Bronchial epithelial cell (primary cell): ENCODE measurements around the gene LDLRAP1. TPM values are rescaled to one million over a fixed set of nuclear protein-coding genes. Genes with fewer than 3 reads are reported as not detected.
"Not testable (repeated sequence)": the region's sequence is repeated elsewhere in the genome, so short reads cannot be mapped to it uniquely, and the experiment has no call there.

Source experiments
- DNase-seq: peaks from one replicate; pipeline ENCODE4 v3.0.0-alpha.2; 2010; ENCODE audit warnings: low read depth
- FAIRE-seq: peaks from 2 replicates; lab custom pipeline; 2011; peaks lifted over from hg19 to GRCh38; lab: Jason Lieb, UNC
- H3K27me3 ChIP-seq: 2 replicates; pipeline ENCODE4 v1.5.1; 2011; ENCODE audit warnings: low read length; ENCODE audit not compliant: control insufficient read depth, insufficient read depth
- H3K36me3 ChIP-seq: 2 replicates; pipeline ENCODE4 v1.5.1; 2011; ENCODE audit warnings: low read length; ENCODE audit not compliant: control insufficient read depth, insufficient read depth
- H3K4me3 ChIP-seq: 2 replicates; pipeline ENCODE4 v1.5.1; 2011; ENCODE audit warnings: mild to moderate bottlenecking, low read depth, low read length, control low read depth
- total RNA-seq: library from RNA; depleted of rRNA; stranded (reverse); fragments of >200 nt; gene quantifications from 2 replicates; pipeline ENCODE4 v1.2.1, GENCODE V29; 2014
- TF ChIP-seq, protein P1 (sequence below): IDR thresholded peaks from 2 replicates; pipeline ENCODE4 v1.5.1; 2011; ENCODE audit warnings: mild to moderate bottlenecking, moderate library complexity, low read length, control low read depth, inconsistent platforms; ENCODE audit not compliant: insufficient read depth, severe bottlenecking

The LDLRAP1 gene
- total RNA-seq, 1 donor from 2014 or later = 17.1 TPM

DNA sequence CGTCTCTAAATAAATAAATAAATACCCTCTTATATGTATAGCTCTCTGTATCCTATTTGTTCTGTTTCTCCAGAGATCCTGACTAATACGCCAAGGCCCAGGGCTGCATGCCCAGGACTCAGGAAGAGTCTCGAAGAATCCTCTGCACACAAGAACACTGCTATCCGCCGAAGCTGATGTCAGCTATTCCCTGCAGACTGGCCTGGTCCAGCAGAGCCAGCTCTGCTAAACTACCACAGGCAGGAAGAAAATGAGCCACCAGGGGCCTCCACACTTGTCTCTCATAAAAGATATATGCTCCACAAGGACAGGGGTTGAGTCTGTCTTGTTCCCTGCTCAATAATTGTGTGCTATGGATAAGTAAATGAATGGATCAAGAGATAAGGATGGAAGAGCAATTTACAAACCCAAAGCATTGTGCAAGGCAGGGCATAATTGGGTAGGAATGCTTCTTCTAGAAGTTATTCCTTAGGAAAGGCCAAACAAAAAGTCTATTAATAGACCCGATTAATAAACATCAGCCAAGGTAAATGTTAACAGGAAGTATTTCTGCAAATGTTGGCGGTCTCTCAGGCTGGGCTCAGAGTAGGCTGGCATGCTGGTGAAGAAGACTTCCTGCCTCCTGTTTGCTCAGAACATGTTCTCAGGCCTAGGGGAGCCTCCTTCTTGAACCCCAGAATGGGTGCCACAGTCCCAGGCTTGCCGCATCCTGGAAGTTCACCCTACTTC is 46.9 kb downstream of the LDLRAP1 start:
- H3K27me3 ChIP-seq = no peaks in the 10 kb centered on the region
- TF ChIP-seq, protein P1, sequence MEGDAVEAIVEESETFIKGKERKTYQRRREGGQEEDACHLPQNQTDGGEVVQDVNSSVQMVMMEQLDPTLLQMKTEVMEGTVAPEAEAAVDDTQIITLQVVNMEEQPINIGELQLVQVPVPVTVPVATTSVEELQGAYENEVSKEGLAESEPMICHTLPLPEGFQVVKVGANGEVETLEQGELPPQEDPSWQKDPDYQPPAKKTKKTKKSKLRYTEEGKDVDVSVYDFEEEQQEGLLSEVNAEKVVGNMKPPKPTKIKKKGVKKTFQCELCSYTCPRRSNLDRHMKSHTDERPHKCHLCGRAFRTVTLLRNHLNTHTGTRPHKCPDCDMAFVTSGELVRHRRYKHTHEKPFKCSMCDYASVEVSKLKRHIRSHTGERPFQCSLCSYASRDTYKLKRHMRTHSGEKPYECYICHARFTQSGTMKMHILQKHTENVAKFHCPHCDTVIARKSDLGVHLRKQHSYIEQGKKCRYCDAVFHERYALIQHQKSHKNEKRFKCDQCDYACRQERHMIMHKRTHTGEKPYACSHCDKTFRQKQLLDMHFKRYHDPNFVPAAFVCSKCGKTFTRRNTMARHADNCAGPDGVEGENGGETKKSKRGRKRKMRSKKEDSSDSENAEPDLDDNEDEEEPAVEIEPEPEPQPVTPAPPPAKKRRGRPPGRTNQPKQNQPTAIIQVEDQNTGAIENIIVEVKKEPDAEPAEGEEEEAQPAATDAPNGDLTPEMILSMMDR = no peak
- FAIRE-seq (no peak), DNase-seq (no peak)
- H3K4me3 ChIP-seq = no peak overlapping the region
- no peaks in the 10 kb centered on the region for H3K36me3 ChIP-seq

DNA sequence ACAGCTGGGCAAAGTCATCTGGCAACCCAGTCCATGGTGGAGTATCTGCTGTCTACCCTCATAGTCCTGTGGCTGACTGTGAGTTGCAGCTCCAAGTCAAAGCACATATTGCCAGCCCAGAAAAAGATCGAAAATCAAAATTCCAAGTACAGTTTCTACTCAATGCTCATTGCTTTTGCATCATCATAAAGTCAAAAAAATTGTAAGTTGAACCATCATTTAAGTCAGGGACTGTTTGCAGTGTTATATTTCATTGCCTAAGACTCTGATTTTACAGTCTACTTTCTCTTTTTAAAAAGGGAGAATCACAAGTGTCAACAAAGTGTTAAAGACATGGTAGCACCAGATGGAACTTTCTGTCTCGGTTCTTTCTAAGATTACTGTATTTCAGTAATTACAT is 50.5 kb downstream of the LDLRAP1 start:
- TF ChIP-seq, protein P1 = no peak
- Histone ChIP-seq H3K4me3 (no peak overlapping the region), H3K27me3 (no peaks in the 10 kb centered on the region), H3K36me3 (no peaks in the 10 kb centered on the region)
- DNase-seq (no peak), FAIRE-seq (no peak)

DNA sequence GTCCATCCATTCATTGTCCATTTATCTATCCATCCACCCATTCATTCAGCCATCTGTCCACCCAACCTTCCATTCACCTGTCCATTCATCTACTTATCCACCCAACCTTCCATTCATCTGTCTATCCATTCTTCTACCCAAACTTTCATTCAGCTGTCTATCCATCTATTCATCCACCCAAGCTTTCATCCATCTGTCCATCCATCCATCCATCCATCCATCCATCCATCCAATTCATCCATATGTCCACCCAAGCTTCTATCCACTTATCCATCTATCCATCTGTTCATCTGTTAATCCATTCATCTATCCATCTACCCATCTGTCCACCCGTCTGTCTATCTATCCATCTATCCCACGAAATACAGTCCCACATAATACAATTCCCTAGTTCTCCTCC is 51.6 kb downstream of the LDLRAP1 start:
- FAIRE-seq (no peak), DNase-seq (no peak)
- no peak overlapping the region for H3K4me3 ChIP-seq
- no peaks in the 10 kb centered on the region for H3K36me3 ChIP-seq
- TF ChIP-seq, protein P1 = no peak
- H3K27me3 ChIP-seq = no peaks in the 10 kb centered on the region

DNA sequence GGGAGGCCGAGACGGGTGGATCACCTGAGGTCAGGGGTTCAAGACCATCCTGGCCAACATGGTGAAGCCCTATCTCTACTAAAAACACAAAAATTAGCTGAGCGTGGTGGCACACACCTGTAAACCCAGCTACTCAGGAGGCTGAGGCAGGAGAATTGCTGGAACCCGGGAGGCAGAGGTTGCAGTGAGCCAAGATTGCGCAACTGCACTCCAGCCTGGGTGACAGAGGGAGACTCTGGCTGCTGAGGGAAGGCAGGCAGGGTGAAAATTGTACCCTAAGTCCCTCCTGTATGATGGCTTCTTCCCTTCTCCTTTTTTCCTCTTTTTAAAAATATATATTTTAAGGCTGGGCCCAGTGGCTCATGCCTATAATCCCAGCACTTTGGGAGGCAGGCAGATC is 53.2 kb downstream of the LDLRAP1 start:
- not testable (repeated sequence) for H3K27me3 ChIP-seq, H3K36me3 ChIP-seq, DNase-seq, FAIRE-seq, H3K4me3 ChIP-seq

DNA sequence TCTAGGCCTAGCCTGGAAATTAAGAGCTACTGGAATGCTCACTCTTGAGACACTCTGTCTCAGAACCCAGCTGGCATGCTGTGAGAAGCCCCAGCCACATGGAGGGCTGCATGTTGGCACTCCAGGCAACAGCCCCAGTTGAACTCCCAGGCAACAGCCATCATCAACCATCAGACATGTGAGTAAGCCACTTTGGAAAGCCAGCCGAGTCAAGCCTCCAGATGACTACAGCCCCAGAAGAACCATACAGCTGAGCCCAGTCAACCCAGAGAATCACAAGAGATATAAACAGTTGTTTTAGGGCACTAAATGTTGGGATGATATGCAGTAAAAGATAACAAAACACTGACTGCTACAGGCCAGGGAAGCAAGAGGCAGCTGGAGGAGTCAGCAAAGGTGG is 55.5 kb downstream of the LDLRAP1 start:
- Histone ChIP-seq H3K27me3 (peaks cover 3% of the 10 kb centered on the region), H3K4me3 (no peak overlapping the region), H3K36me3 (no peaks in the 10 kb centered on the region)
- TF ChIP-seq, protein P1 = no peak
- DNase-seq (no peak), FAIRE-seq (no peak)

DNA sequence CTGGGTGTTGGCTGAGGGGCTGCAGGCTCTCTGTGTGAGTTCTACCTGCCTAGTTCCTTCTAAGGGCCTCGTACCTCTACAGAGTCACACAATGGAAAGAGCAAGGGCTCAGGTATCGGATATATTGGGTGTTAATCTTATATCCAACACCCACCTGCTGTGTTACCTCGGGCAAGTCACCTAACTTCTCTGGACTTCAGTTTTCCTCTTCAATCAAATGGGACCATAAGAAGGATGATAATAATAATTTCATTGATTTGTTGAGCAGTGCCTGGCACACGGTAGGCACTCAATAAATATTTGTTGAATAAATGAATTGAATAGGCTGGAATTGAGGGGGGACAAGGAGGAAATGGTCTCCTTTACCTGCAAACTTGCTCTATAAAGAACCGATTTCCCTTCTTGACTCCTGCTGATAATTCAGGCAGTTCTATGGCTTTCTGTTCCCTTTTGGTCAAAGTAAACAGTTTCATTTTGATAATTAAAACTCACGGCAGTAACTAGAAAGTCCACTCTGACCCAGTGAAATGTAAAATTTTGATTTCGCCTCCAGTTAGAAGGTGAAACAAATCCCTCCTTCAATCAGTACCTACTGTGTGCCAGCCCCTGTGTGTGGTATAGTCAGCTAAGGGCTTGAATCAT is 56.7 kb downstream of the LDLRAP1 start:
- Histone ChIP-seq H3K36me3 (no peaks in the 10 kb centered on the region), H3K4me3 (no peak overlapping the region), H3K27me3 (peaks cover 3% of the 10 kb centered on the region)
- DNase-seq (no peak), FAIRE-seq (no peak)
- TF ChIP-seq, protein P1 = no peak

DNA sequence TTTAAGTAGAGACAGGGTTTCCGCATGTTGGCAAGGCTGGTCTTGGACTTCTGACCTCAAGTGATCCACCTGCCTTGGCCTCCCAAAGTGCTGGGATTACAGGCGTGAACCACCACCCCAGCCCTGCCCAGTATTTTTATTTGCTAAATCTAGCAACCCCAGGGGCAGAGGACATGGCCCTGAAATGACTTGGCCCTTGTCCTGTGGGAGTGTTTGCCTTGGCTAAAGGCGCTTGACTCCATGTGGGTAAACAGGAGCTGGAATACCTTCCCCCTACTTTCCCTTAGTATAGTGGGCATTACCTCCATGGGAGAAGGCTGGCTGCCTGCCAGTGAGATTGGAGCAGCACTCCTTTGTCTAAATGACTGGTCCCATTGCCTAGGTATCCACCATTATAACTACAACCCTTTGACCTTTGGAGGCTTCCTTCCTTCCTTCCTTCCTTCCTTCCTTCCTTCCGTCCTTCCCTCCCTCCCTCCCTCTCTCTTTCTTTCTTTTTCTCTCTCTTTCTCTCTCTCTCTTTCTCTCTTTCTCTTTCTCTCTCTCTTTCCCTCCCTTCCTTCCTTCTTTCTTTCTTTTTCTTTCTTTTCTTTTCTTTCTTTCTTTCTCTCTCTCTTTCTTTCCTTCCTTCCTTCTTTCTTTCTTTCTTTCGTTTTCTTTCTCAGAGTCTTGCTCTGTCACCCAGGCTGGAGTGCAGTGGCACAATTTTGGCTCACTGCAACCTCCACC is 57.7 kb downstream of the LDLRAP1 start:
- not testable (repeated sequence) for FAIRE-seq, DNase-seq, H3K36me3 ChIP-seq, H3K4me3 ChIP-seq, H3K27me3 ChIP-seq

DNA sequence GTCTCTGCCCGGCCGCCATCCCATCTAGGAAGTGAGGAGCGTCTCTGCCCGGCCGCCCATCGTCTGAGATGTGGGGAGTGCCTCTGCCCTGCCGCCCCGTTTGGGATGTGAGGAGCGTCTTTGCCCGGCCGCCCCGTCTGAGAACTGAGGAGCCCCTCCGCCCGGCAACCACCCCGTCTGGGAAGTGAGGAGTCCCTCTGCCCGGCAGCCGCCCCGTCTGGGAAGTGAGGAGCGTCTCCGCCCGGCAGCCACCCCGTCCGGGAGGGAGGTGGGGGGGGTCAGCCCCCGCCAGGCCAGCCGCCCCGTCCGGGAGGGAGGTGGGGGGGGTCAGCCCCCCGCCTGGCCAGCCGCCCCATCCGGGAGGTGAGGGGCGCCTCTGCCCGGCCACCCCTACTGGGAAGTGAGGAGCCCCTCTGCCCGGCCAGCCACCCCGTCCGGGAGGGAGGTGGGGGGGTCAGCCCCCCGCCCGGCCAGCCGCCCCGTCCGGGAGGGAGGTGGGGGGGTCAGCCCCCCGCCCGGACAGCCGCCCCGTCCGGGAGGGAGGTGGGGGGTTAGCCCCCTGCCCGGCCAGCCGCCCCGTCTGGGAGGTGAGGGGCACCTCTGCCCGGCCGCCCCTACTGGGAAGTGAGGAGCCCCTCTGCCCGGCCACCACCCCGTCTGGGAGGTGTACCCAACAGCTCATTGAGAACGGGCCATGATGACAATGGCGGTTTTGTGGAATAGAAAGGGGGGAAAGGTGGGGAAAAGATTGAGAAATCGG is 60.6 kb downstream of the LDLRAP1 start:
- not testable (repeated sequence) for H3K27me3 ChIP-seq, H3K4me3 ChIP-seq, DNase-seq, FAIRE-seq, H3K36me3 ChIP-seq
